Measurements from ENCODE around the gene TSTD2.

The TSTD2 gene

GRCh38 chr9:97635026-97635425, 1.9 kb upstream of the TSTD2 start:
- H3K4me3 ChIP-seq (ENCODE audit: control insufficient read depth, low read depth, low read length): peak overlapping the region; percentile 88
- TF ChIP-seq CTCF (IDR thresholded peaks at IDR 0.05; ENCODE audit: control insufficient read depth, insufficient read depth, low read depth, low read length, missing control alignments): no peak
- DNase-seq (ENCODE audit: low read depth): no peak

- no peak for DNase-seq (ENCODE audit: low read depth)
- H3K4me3 ChIP-seq (ENCODE audit: control insufficient read depth, low read depth, low read length): peak overlapping the region; percentile 88
- no peak for TF ChIP-seq CTCF (IDR thresholded peaks at IDR 0.05; ENCODE audit: control insufficient read depth, insufficient read depth, low read depth, low read length, missing control alignments)
Observed at GRCh38 chr9:97633859-97634490, 807 bp upstream of the TSTD2 start.

- peak overlapping the region; percentile 88 for H3K4me3 ChIP-seq (ENCODE audit: control insufficient read depth, low read depth, low read length)
- TF ChIP-seq CTCF (IDR thresholded peaks at IDR 0.05; ENCODE audit: control insufficient read depth, insufficient read depth, low read depth, low read length, missing control alignments): no peak
- peak; percentile 50 for DNase-seq (ENCODE audit: low read depth)
Observed at GRCh38 chr9:97632248-97632984, 752 bp downstream of the TSTD2 start.

GRCh38 chr9:97630591-97630990, 2.6 kb downstream of the TSTD2 start:
- TF ChIP-seq CTCF (IDR thresholded peaks at IDR 0.05; ENCODE audit: control insufficient read depth, insufficient read depth, low read depth, low read length, missing control alignments): no peak
- no peak overlapping the region for H3K4me3 ChIP-seq (ENCODE audit: control insufficient read depth, low read depth, low read length)
- no peak for DNase-seq (ENCODE audit: low read depth)

GRCh38 chr9:97629156-97629555, 4.0 kb downstream of the TSTD2 start:
- TF ChIP-seq CTCF (IDR thresholded peaks at IDR 0.05; ENCODE audit: control insufficient read depth, insufficient read depth, low read depth, low read length, missing control alignments): no peak
- H3K4me3 ChIP-seq (ENCODE audit: control insufficient read depth, low read depth, low read length): no peak overlapping the region
- DNase-seq (ENCODE audit: low read depth): no peak

GRCh38 chr9:97628668-97629067, 4.5 kb downstream of the TSTD2 start:
- no peak overlapping the region for H3K4me3 ChIP-seq (ENCODE audit: control insufficient read depth, low read depth, low read length)
- no peak for TF ChIP-seq CTCF (IDR thresholded peaks at IDR 0.05; ENCODE audit: control insufficient read depth, insufficient read depth, low read depth, low read length, missing control alignments)
- no peak for DNase-seq (ENCODE audit: low read depth)
